Lung (tissue), 12 donors: ENCODE results near the gene HSPD1. TPM values are rescaled to one million over a fixed set of nuclear protein-coding genes. Genes with fewer than 3 reads are reported as not detected.
"Not testable (repeated sequence)": the region's sequence is repeated elsewhere in the genome, so short reads cannot be mapped to it uniquely, and the experiment has no call there.

Experiments
- ATAC-seq: fragments of 200-7000 bp; cut with Tn5 transposase; one replicate; pipeline ENCODE4 v1.9.1; 2020; ENCODE audit warnings: moderate number of reproducible peaks; ENCODE audit not compliant: insufficient read depth, low FRiP score
- DNase-seq, 3 donors: peaks; one replicate each; pipeline ENCODE4 v3.0.0-alpha.2; 2013 to 2017
- H3K27ac ChIP-seq, 2 donors: one replicate each; pipeline ENCODE4 v1.5.1; 2013; ENCODE audit warnings: mild to moderate bottlenecking in 2 of 2, moderate library complexity in 2 of 2, control low read depth in 1 of 2, inconsistent platforms in 1 of 2, low read depth in 1 of 2, low read length in 1 of 2
- H3K27me3 ChIP-seq, 3 donors: one replicate each; pipeline ENCODE4 v1.5.1; 2013; ENCODE audit warnings: low read length in 2 of 3; ENCODE audit not compliant: control insufficient read depth in 3 of 3, insufficient read depth in 3 of 3
- H3K36me3 ChIP-seq, 4 donors: one replicate each; pipeline ENCODE4 v1.5.1; 2013; ENCODE audit warnings: low read length in 4 of 4, mild to moderate bottlenecking in 1 of 4, moderate library complexity in 1 of 4; ENCODE audit not compliant: control insufficient read depth in 4 of 4, insufficient read depth in 4 of 4
- H3K4me1 ChIP-seq, 5 donors: one replicate each; pipeline ENCODE4 v1.5.1; 2013; ENCODE audit warnings: low read length in 5 of 5, mild to moderate bottlenecking in 2 of 5, moderate library complexity in 1 of 5; ENCODE audit not compliant: control insufficient read depth in 5 of 5, insufficient read depth in 5 of 5
- H3K4me3 ChIP-seq: one replicate; pipeline ENCODE4 v1.5.1; 2013; ENCODE audit warnings: mild to moderate bottlenecking, control low read depth, moderate library complexity
- H3K9ac ChIP-seq, 2 donors: one replicate each; pipeline ENCODE4 v1.5.1; 2013; ENCODE audit warnings: low read length in 2 of 2, control low read depth in 1 of 2; ENCODE audit not compliant: insufficient read depth in 1 of 2
- H3K9me3 ChIP-seq, 4 donors: one replicate each; pipeline ENCODE4 v1.5.1; 2013; ENCODE audit warnings: low read length in 3 of 4, mild to moderate bottlenecking in 1 of 4, moderate library complexity in 1 of 4; ENCODE audit not compliant: control insufficient read depth in 4 of 4, insufficient read depth in 3 of 4
- WGBS, 2 donors: extraction: QIAGEN DNeasy Blood & Tissue Kit; methylation state at CpG; one replicate each; pipeline ENCODE4 v1.1.7; 2013; 5-methylcytosine and 5-hydroxymethylcytosine counted together
- polyA plus RNA-seq, 2 donors: library from polyadenylated mRNA; stranded (reverse); fragments of 200-250 nt; gene quantifications; one replicate each; pipeline ENCODE4 v1.2.1, GENCODE V29; 2013
- total RNA-seq, 2 donors: library from RNA; depleted of rRNA in 1 of 2; stranded (reverse); fragments of >200 nt in 1 of 2; gene quantifications; one replicate each; pipeline ENCODE4 v1.2.1, GENCODE V29; 2014 to 2021
- TF ChIP-seq, protein P1 (sequence below): IDR thresholded peaks from 2 replicates; pipeline ENCODE4 v1.5.1; 2012; ENCODE audit warnings: mild to moderate bottlenecking; ENCODE audit errors: control extremely low read depth, extremely low read depth
- donor health status: control.
- donor health status: control.
- donor health status: Bipolar disorder and iron deficiency.
- donor health status: healthy.
- donor health status: DM: yes; HTN: yes; CAD: no.

HSPD1 gene
- total and polyA plus RNA-seq, 4 donors = 154 to 416 (median 189) TPM

DNA sequence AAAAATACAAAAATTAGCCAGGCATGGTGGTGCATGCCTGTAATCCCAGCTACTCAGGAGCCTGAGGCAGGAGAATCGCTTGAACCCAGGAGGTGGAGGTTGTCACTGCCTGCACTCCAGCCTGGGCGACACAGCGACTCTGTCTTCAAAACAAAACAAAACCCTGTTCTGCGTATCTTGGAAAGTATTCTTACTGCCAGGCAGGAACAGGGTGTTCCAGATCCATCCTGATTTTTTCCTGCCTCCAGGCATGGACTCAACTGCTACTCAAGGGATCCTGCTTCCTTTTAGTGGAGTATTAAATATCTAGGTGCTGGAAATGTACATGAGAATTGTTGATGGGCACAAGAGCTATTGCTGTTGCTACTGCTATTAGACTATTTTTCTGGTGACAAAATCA is 12.3 kb downstream of the HSPD1 start:
- H3K9me3 ChIP-seq = peaks cover 0 to 5% (median 0%) of the 10 kb centered on the region in 4 donors
- ATAC-seq (no peak), DNase-seq (no peak)
- H3K36me3 ChIP-seq = peaks cover 21 to 50% (median 34%) of the 10 kb centered on the region in 4 donors
- H3K4me3 ChIP-seq = no peak overlapping the region
- no peak overlapping the region for H3K9ac ChIP-seq
- WGBS, 2 donors = 94 to 95% methylated on average over 4 of the region's 4 CpGs
- no peak overlapping the region for H3K27ac ChIP-seq
- H3K27me3 ChIP-seq = no peaks in the 10 kb centered on the region
- no peaks in the 10 kb centered on the region for H3K4me1 ChIP-seq
- TF ChIP-seq, protein P1, sequence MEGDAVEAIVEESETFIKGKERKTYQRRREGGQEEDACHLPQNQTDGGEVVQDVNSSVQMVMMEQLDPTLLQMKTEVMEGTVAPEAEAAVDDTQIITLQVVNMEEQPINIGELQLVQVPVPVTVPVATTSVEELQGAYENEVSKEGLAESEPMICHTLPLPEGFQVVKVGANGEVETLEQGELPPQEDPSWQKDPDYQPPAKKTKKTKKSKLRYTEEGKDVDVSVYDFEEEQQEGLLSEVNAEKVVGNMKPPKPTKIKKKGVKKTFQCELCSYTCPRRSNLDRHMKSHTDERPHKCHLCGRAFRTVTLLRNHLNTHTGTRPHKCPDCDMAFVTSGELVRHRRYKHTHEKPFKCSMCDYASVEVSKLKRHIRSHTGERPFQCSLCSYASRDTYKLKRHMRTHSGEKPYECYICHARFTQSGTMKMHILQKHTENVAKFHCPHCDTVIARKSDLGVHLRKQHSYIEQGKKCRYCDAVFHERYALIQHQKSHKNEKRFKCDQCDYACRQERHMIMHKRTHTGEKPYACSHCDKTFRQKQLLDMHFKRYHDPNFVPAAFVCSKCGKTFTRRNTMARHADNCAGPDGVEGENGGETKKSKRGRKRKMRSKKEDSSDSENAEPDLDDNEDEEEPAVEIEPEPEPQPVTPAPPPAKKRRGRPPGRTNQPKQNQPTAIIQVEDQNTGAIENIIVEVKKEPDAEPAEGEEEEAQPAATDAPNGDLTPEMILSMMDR = no peak

- no peak for DNase-seq
- Histone ChIP-seq H3K27me3 (no peaks in the 10 kb centered on the region), H3K9me3 (peaks cover 0 to 5% (median 0%) of the 10 kb centered on the region in 4 donors), H3K4me3 (no peak overlapping the region), H3K9ac (no peak overlapping the region), H3K36me3 (peaks cover 15 to 42% (median 28%) of the 10 kb centered on the region in 4 donors), H3K27ac (no peak overlapping the region), H3K4me1 (no peaks in the 10 kb centered on the region)
- WGBS, 2 donors = 95 to 98% methylated on average over 2 of the region's 2 CpGs
- no peak for ATAC-seq
- TF ChIP-seq, protein P1 = no peak
Measured at GRCh38 chr2:197486175-197486574, 13.5 kb downstream of the HSPD1 start.

DNA sequence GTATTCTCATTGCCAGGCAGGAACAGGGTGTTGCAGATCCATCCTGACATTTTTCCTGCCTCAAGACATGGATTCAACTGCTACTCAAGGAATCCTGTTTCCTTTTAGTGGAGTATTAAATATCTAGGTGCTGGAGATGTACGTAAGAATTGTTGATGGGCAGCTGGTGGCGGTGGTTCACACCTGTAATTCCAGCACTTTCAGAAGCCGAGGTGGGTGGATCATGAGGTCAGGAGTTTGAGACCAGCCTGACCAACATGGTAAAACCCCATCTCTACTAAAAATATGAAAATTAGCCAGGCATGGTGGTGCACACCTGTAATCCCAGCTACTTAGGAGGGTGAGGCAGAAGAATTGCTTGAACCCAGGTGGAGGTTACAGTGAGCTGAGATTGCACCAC is 15.4 kb downstream of the HSPD1 start:
- not testable (repeated sequence) for H3K27me3 ChIP-seq, H3K4me3 ChIP-seq, DNase-seq, H3K9ac ChIP-seq, H3K4me1 ChIP-seq, H3K9me3 ChIP-seq, H3K27ac ChIP-seq, ATAC-seq
- H3K36me3 ChIP-seq = peaks cover 12 to 27% (median 21%) of the 10 kb centered on the region in 4 donors
- WGBS, 2 donors = 96 to 97% methylated on average over 3 of the region's 3 CpGs

GRCh38 chr2:197480165-197481036 is 19.2 kb downstream of the HSPD1 start:
- Histone ChIP-seq H3K4me3 (no peak overlapping the region), H3K9me3 (peaks cover 0 to 5% (median 0%) of the 10 kb centered on the region in 4 donors), H3K4me1 (peaks cover 0 to 2% (median 0%) of the 10 kb centered on the region in 5 donors), H3K27me3 (no peaks in the 10 kb centered on the region), H3K9ac (no peak overlapping the region), H3K27ac (no peak overlapping the region), H3K36me3 (peaks cover under 1 to 20% (median 14%) of the 10 kb centered on the region in 4 donors)
- ATAC-seq (no peak), DNase-seq (no peak)
- TF ChIP-seq, protein P1 = no peak
- 93 to 94% methylated on average over 9 of the region's 9 CpGs for WGBS, 2 donors
